NOMO-1 treated with dmso at 0.1 percent for 144 hours (cell line): ENCODE results near the gene AMHR2.

ENCODE experiments used
- DNase-seq: peaks from one replicate; lab custom pipeline; 2025; ENCODE audit not compliant: unreplicated experiment; lab: John Stamatoyannopoulos, UW

The AMHR2 gene

DNA sequence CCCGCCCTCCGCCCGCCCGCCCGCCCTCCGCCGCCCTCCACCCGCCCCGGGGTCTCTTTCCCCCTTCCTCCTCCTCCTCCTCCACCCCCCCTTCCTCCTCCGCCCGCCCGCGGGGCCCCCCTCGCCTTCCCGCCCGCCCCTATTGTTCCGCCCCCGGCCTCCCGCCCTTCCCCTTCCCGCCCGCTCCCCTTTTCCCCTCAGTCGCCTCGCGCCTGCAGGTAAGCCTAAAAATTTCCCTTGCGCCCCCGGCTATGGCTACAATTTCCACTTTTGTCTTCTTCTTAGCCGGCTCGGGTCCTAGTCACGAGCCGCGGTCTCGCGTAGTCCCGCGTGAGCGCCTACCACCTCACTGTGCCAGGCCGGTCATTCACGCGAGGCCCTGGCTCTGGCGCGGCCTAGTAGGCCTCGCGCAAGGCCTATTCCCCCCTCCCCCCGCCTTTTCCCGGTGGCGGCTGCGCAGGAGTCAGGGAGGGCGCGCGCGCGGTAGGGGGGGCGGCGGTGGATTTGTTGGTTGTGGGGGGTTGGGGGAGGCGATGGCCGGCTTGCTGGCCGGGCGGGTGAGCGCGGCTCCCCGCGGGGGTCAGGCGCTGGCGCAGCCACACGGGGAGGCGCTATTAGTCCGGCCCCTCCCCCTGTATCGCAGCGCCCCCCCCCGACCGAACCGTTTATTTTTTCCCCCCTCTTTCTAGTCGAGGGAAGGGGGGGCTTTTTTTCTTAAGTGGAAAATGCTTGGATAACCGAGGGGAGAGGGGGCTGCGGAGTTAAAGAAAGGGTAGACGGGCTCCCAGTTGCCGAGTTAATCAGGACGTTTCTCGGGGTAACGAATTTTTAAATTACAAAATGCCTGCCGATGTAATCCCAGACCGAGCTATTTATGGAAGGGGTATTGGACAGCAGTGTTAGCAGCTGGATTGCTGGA is 28.8 kb downstream of the AMHR2 start:
- DNase-seq, result peak; percentile 32

DNA sequence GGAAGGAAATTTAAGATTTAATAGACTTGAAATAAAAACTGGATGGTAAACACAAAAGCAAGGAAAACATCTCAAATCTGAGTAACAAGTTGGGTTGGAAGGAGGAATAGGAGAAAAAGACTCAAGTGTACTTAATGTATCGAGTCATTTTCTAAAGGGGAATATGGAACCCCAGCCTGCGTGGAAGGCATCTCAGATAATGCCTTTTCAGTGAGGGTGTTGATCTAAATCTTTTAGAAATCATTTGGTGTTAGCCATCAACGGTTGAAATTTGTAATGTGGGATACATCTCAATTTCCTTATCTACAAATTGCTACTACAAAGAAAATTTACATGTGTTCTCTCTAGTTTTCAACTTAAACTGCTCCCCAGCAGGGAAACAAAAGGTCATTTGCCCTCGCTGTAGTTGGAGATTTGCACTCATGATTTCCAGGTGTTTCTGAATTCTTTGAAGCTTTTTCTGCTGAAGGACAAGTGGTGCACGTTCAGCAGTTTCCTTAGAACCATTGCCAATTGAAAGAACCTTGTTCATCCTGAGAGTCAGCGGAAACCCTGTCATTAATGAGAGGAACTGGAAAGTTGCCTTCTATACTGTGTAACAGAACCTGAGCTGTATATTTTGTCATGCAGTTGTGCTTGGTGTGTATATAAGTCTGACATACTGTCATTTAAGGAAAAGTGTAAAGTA is 30.4 kb downstream of the AMHR2 start:
- DNase-seq, result no peak

- no peak for DNase-seq
Observed at GRCh38 chr12:53454707-53455106, 31.1 kb downstream of the AMHR2 start.

DNA sequence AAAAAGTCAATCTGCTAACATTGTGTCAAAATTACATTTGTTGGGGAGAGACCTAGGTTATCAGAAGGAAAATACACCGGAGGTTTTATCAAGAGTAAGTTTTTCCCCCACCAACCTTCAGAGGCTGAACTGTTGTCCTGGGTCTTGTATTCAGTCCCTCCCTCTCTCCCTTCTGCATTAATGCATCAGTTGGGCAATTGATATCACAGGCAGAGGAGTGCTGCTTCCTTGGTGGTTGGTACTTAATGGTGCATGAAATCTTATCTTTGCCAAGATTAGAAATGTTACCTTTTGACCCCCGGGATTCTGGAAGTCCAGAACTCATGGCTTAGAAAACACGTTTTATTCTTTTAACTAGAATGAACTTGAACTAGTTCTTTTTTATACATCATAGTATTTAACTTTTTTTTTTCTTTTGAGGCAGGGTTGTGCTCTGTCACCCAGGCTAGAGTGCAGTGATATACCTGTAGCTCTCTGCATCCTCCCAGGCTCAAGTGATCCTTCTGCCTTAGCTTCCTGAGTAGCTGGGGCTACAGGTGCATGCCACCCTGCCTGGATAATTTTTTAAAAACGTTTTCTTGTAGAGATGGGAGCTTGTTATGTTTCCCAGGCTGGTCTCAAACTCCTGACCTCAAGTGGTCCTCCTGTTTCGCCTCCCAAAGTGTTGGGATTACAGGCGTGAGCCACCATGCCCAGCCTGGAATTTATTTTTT is 33.2 kb downstream of the AMHR2 start:
- DNase-seq, result no peak

GRCh38 chr12:53459097-53459496 is 35.4 kb downstream of the AMHR2 start:
- no peak for DNase-seq

- no peak for DNase-seq
Observed at GRCh38 chr12:53461059-53461458, 37.4 kb downstream of the AMHR2 start.

DNA sequence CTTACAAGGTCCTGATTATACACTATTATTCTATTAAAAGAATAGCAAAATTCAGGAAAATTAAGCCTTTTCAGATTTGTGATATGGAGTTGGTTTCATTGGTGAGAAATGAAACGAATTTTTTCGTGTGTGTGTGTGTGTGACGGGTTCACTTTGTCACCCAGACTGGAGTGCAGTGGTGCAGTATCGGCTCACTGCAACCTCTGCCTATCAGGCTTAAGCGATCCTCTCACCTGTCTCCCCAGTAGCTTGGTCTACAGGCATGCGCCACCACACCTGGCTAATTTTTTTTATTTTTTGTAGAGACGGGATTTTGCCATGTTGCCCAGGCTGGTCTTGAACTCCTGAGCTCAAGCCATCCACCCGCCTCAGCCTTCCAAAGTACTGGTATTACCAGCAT is 37.9 kb downstream of the AMHR2 start:
- DNase-seq, result no peak

- no peak for DNase-seq
Observed at GRCh38 chr12:53462935-53463334, 39.3 kb downstream of the AMHR2 start.

GRCh38 chr12:53463802-53464560 is 40.3 kb downstream of the AMHR2 start:
- DNase-seq, result no peak

DNA sequence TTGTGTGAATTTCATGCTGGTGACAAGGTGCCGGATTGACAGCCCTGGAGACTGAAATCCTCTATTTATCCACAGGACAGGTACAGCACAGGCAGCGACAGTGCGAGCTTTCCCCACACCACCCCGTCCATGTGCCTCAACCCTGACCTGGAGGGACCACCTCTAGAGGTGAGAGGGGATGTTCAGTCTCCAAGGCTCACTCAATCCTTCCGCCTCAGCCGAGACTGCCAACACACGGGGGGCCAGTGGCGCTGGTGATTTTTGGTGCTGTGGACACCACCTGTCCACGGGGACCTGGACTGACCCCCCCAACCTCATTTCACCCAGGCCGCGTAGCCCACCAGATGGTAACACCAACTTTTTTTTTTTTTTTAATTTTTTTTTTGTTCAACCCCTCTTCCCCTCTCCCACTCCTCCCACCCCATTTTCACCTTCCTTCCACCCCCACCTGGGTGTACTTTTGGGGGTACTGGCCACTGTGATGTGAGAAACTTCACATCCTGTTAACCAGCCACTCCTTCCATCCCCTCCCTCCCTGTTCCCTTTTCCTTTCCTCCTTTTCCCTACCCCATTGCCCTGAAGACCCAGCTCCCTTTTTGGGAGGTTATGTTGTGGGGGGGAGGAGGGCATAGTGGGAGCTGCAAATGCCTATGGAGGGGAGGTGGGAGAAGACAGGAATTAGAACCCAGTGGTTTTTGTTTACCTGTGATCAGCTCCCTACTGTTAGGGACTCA is 41.2 kb downstream of the AMHR2 start:
- no peak for DNase-seq

- no peak for DNase-seq
Observed at GRCh38 chr12:53465679-53466078, 42.0 kb downstream of the AMHR2 start.

GRCh38 chr12:53466640-53467039 is 43.0 kb downstream of the AMHR2 start:
- DNase-seq, result no peak

DNA sequence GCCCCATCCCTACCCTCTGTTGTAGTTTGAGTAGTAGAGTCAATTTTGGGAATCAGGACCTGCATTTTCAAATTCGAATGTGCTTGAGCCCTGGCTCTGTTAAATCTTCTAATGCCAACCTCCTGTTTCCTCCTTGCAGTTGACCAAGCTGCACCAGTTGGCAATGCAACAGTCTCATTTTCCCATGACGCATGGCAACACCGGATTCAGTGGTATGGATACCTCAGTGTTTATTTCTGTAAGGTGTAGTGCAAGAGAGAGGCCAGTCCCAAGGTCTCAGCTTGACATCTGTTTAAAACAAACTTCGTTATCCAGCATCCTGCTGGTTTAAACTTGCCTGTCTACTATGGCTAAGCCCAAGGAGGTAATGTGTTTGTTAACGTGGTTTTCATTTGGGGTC is 43.4 kb downstream of the AMHR2 start:
- no peak for DNase-seq

DNA sequence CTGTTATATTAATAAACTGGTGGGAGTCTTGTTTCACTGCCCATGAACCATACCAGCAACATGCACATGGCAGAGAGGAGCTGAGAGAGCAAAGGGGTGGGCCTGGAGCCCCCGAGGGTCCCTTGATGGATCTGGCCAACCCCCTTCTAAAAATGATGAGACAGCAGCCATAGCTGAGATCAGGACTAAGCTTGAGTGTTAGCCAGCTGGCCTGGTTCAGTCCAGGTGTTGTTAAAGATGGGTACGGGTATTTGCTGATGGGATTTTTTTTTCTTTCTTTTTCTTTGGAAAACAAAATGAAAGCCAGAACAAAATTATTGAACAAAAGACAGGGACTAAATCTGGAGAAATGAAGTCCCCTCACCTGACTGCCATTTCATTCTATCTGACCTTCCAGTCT is 44.2 kb downstream of the AMHR2 start:
- no peak for DNase-seq

GRCh38 chr12:53468282-53468681 is 44.6 kb downstream of the AMHR2 start:
- no peak for DNase-seq

- no peak for DNase-seq
Observed at GRCh38 chr12:53472056-53472582, 48.5 kb downstream of the AMHR2 start.

GRCh38 chr12:53474077-53474476 is 50.4 kb downstream of the AMHR2 start:
- DNase-seq, result no peak

GRCh38 chr12:53474819-53475218 is 51.2 kb downstream of the AMHR2 start:
- DNase-seq, result no peak

GRCh38 chr12:53476769-53477209 is 53.1 kb downstream of the AMHR2 start:
- no peak for DNase-seq

GRCh38 chr12:53478865-53479264 is 55.2 kb downstream of the AMHR2 start:
- no peak for DNase-seq
